AG09309 (cell line): Measurements from ENCODE around the gene GYG2.
A peak's percentile ranks its signal among the peaks of the same experiment; 100 is the strongest.
"Not testable (repeated sequence)": the region's sequence is repeated elsewhere in the genome, so short reads cannot be mapped to it uniquely, and the experiment has no call there.

Source experiments
- DNase-seq: peaks from one replicate; pipeline ENCODE4 v3.0.0-alpha.2; 2010; ENCODE audit warnings: low read depth
- H3K4me3 ChIP-seq: 2 replicates; pipeline ENCODE4 v1.5.1; 2011; ENCODE audit warnings: mild to moderate bottlenecking, low read depth, low read length, moderate library complexity; ENCODE audit not compliant: control insufficient read depth
- CTCF ChIP-seq: IDR thresholded peaks from 2 replicates; pipeline ENCODE4 v1.5.1; 2011; ENCODE audit warnings: mild to moderate bottlenecking, low read depth, low read length, inconsistent platforms; ENCODE audit not compliant: insufficient read depth, control insufficient read depth; ENCODE audit errors: missing control alignments

Gene GYG2

GRCh38 chrX:2828344-2828958 is at the start of gene GYG2:
TSS of gene GYG2 (plus strand) at chrX:2828930. CDS start at chrX:2830189, 1,259 bp downstream.
- H3K4me3 ChIP-seq = peak within 1 kb of the TSS; percentile 37
- DNase-seq = no peak
- TF ChIP-seq CTCF = no peak

- not testable (repeated sequence) for H3K4me3 ChIP-seq
Observed at GRCh38 chrX:2780472-2781225, 48.1 kb upstream of the GYG2 start.

GRCh38 chrX:2781226-2781571 is 47.5 kb upstream of the GYG2 start:
- TF ChIP-seq CTCF = no peak
- no peak for DNase-seq
- H3K4me3 ChIP-seq = no peak overlapping the region

More at GRCh38 chrX:2780472-2781225, 48.1 kb upstream of the GYG2 start:
- DNase-seq = not testable (repeated sequence)

- no peak overlapping the region for H3K4me3 ChIP-seq
- DNase-seq = no peak
- no peak for TF ChIP-seq CTCF
Observed at GRCh38 chrX:2781698-2782097, 47.0 kb upstream of the GYG2 start.

- DNase-seq = no peak
- TF ChIP-seq CTCF = no peak
- no peak overlapping the region for H3K4me3 ChIP-seq
Observed at GRCh38 chrX:2782171-2782570, 46.6 kb upstream of the GYG2 start.

GRCh38 chrX:2782778-2783177 is 46.0 kb upstream of the GYG2 start:
- no peak overlapping the region for H3K4me3 ChIP-seq
- no peak for TF ChIP-seq CTCF
- DNase-seq = no peak

GRCh38 chrX:2784026-2784425 is 44.7 kb upstream of the GYG2 start:
- no peak for DNase-seq
- TF ChIP-seq CTCF = no peak
- H3K4me3 ChIP-seq = no peak overlapping the region
